SK-N-MC (cell line): ENCODE measurements around the gene NOC2L.

Experiments used
- DNase-seq: peaks from one replicate; pipeline ENCODE4 v3.0.0-alpha.2; 2011; ENCODE audit warnings: low read depth, low spot score
- H3K27ac ChIP-seq: fragments of 200-600 bp; sonication (generic); 2 replicates; pipeline ENCODE4 v1.5.1; 2016; ENCODE audit warnings: mixed run types
- H3K36me3 ChIP-seq: fragments of 200-600 bp; sonication (generic); 2 replicates; pipeline ENCODE4 v1.6.1; 2017; ENCODE audit warnings: antibody characterized with exemption, low read length, mixed read lengths; ENCODE audit not compliant: insufficient read depth
- H3K4me3 ChIP-seq: fragments of 200-600 bp; sonication (generic); 2 replicates; pipeline ENCODE4 v1.5.1; 2016
- H3K9ac ChIP-seq: fragments of 200-600 bp; sonication (generic); 2 replicates; pipeline ENCODE4 v1.8.0; 2017; ENCODE audit warnings: mixed run types, mixed read lengths; ENCODE audit not compliant: insufficient read length
- H3K9me3 ChIP-seq: fragments of 200-600 bp; sonication (generic); 2 replicates; pipeline ENCODE4 v1.6.1; 2017; ENCODE audit warnings: low read depth, mild to moderate bottlenecking, antibody characterized with exemption, low read length, moderate library complexity, mixed read lengths
- EZH2 ChIP-seq: fragments of 200-600 bp; sonication (generic); IDR thresholded peaks from one replicate; pipeline ENCODE4 v1.6.1; 2017; ENCODE audit warnings: antibody characterized with exemption
- FOXP2 ChIP-seq: optimal IDR thresholded peaks from 2 replicates; pipeline ENCODE3; 2011; ENCODE audit warnings: mild to moderate bottlenecking, moderate library complexity; ENCODE audit not compliant: insufficient read depth; ENCODE audit errors: extremely low read length, control extremely low read depth
- POLR2AphosphoS5 ChIP-seq: IDR thresholded peaks from 2 replicates; pipeline ENCODE4 v1.6.1; 2012; ENCODE audit warnings: mild to moderate bottlenecking, low read depth, low read length, borderline replicate concordance

Gene NOC2L

DNA sequence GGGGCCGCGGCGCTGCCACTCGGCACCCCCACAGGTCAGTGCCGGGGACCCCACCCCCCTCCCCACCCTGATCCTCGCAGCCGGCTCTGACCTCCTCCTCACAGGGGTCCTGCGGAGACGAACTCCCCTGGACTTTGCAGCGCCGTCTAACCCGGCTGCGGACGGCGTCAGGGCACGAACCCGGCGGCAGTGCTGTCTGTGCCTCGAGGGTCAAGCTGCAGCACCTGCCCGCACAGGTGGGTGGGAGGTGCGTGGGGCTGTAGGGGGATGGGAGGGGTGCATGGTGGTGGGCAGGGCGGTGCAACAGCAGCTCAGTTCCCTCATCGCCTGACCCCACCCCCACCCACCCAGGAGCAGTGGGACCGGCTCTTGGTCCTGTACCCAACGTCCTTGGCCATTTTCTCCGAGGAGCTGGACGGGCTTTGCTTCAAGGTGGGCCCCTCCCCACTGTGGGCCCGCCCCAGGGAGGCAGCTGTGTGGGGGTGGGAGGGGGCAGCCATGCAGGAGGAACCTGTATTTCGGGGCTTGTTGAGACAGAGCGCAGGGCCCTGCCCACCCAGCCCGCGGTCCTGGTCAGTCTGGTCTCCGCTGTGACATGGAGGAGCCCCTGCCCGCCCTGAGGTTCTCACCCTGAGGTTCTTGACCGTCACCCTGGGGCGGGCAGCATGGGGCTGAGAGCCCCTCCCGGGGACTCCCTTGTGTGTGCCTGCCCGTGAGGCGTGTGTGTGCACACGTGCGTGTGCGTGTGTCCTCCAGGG, 12.1 kb upstream of the NOC2L start:
- Histone ChIP-seq H3K27ac (no peak overlapping the region), H3K9ac (no peak overlapping the region), H3K4me3 (no peak overlapping the region), H3K36me3 (no peaks in the 10 kb centered on the region), H3K9me3 (no peaks in the 10 kb centered on the region)
- TF ChIP-seq POLR2AphosphoS5 (no peak), FOXP2 (no peak), EZH2 (no peak)
- no peak for DNase-seq

DNA sequence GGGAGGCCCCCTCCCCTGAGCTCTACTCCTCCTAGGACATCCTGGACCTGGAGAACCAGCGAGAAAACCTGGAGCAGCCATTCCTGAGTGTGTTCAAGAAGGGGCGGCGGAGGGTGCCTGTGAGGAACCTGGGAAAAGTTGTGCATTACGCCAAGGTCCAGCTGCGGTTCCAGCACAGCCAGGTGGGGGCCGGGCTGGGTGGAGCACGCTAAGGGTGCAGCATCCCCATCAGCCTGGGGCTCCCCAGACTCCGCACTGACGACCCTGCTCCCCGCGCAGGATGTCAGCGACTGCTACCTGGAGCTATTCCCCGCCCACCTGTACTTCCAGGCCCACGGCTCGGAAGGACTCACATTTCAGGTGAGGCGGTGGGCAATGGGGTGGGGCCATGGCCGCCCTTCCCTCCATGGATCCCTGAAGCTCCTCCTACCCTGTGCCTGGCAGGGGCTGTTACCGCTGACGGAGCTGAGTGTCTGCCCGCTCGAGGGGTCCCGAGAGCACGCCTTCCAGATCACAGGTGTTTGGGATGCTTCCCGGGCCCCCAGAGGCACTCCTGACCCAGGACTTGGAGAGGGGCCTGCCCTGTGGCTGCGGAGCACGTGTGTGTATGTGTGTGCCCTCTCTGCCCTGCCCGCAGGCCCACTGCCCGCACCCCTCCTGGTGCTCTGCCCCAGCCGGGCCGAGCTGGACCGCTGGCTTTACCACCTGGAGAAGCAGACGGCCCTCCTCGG, 11.4 kb upstream of the NOC2L start:
- H3K36me3 ChIP-seq = no peaks in the 10 kb centered on the region
- no peak for TF ChIP-seq EZH2
- no peak for TF ChIP-seq FOXP2
- no peak for TF ChIP-seq POLR2AphosphoS5
- H3K27ac ChIP-seq = no peak overlapping the region
- H3K4me3 ChIP-seq = no peak overlapping the region
- no peak for DNase-seq
- H3K9me3 ChIP-seq = no peaks in the 10 kb centered on the region
- H3K9ac ChIP-seq = no peak overlapping the region

DNA sequence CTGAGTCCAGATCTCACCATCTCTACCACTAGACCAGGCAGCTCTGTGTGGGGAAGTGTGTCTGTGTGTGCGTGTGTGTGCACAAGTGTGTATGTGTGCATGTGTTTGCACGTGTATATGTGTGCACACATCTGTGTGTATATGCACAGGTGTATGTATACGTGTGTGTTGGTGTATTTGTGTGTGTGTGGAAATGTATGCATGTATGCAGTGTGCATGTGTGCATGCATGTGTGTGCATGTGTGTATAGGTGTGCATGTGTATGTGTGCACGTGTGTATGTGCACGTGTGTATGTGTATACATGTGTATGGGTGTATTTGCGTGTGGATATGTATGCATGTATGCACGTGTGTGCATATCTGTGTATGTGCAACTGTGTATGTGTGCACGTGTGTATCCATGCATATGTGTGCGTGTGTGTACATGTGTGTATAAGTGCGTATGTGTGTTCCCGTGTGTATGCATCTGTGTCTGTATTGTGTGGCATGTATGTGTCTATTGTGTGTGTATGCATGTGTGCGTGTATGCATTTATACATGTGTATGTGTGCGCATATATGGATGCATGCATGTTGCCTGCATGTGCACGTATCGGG, 10.3 kb upstream of the NOC2L start:
- Histone ChIP-seq H3K9ac (no peak overlapping the region), H3K9me3 (no peaks in the 10 kb centered on the region), H3K4me3 (no peak overlapping the region), H3K27ac (no peak overlapping the region), H3K36me3 (no peaks in the 10 kb centered on the region)
- TF ChIP-seq POLR2AphosphoS5 (no peak), EZH2 (no peak), FOXP2 (no peak)
- DNase-seq = no peak

DNA sequence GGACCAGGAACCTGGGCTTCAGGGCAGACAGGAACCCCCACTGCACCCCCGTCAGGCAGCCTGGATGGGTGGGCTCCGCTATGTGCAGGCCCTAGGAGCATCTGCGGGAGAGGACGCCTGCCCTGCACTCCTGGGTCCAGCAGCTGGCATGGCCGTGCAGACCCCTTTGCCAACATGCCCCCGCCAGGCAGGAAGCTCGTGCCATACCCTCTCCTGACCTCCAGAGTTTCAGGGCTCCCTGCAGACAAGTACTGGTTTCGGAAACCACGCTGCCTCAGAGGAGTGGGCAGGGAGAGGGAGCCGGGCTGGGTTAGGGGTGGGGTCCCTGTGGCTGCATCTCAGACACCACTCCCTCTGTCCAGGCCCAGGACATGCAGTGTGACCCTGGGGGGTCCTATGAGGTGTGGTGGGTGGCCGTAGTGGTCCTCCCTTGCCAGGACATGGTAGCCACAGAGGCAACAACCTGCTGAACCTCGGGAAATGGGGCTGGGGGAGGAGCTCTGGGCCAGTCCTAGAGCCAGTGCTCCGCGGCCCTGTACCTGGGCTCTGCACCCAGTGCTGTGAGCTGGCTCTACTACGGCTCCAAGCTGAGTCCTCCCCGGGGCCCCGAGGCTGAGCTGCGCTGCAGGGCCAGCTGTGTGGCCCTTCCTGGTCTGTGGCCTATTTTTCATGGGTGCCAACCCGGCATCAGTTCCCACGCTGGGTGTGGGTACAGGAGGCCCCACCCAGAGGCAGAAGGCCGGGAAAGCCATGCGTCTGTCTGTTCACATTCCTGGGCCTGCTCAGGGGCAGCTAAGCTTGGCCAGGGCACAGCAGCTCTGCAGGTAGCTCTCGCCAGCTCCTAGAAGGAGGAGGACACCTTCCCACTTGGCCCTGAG, 8.6 kb upstream of the NOC2L start:
- H3K27ac ChIP-seq = no peak overlapping the region

DNA sequence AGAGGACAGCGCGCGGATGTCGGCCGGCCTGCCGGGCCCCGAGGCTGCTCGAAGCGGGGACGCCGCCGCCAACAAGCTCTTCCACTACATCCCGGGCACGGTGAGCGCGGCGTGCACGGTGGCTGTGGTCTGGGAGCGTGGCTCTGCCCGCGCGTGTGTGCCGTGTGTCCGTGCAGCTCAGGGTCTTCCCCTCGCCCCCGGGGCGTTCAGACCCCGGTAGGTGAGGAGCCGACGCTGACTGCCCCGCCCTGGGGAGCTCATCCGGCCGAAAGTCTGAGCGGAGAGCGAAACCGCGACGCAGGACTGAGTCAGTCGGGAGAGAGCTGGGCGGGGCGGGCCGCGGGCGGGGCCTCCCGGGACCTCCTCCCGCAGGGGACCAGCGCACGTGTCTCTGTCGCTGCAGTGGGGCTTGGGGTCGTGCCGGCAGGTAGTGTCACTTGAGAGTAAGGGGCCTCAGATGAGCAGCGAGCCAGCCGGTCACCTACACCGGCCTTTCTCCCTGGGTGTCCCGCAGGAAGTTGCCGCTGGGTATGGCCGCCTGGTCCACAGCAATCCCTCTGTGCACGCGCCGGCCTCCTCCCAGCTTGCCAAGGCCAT, 7.7 kb upstream of the NOC2L start:
- Histone ChIP-seq H3K36me3 (peaks cover 12% of the 10 kb centered on the region; the same call in 1 of the 2 replicates), H3K9ac (peak overlapping the region; percentile 45), H3K4me3 (peak overlapping the region; percentile 78), H3K9me3 (no peaks in the 10 kb centered on the region), H3K27ac (no peak overlapping the region)
- no peak for TF ChIP-seq EZH2
- no peak for TF ChIP-seq FOXP2
- no peak; the same call in 1 of the 2 replicates for TF ChIP-seq POLR2AphosphoS5
- no peak for DNase-seq

More for the DNA sequence above, 8.6 kb upstream of the NOC2L start:
- DNase-seq = no peak
- no peaks in the 10 kb centered on the region for H3K9me3 ChIP-seq
- peaks cover 6% of the 10 kb centered on the region; the same call in 1 of the 2 replicates for H3K36me3 ChIP-seq
- H3K9ac ChIP-seq = no peak overlapping the region
- TF ChIP-seq FOXP2 = no peak
- no peak for TF ChIP-seq POLR2AphosphoS5
- TF ChIP-seq EZH2 = no peak
- no peak overlapping the region for H3K4me3 ChIP-seq

DNA sequence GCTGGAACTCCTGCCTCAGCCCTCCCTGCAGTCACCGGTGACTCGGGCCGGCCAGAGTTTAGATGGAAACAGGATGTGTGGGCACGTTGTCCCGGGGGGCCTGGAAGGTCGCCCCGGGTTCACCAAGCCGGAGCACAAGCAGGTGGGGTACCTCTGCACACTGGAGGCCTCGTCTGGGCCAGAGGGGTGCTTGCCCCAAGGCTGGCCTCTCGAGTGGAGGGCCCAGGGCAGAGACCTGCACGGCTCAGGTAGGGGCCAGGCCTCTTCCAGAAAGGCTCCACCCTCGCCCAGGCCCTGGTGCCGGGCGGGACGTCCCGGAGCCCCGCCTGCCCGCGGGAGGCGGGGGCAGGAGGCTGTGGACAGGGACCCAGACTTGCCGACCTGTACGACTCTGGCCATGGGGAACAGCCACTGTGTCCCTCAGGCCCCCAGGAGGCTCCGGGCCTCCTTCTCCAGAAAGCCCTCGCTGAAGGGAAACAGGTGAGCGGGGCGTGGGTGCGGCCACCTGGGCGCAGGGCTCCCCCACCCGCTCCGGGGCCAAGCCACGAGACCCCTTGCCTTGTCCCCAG, 7.2 kb upstream of the NOC2L start, which contains the start of gene PLEKHN1:
PLEKHN1 (plus strand) TSS at position 348 of the 569 bp plus-strand sequence; CDS start at position 398, 50 bp downstream.
- Histone ChIP-seq H3K9ac (peak within 1 kb of the TSS; percentile 45), H3K4me3 (peak within 1 kb of the TSS; percentile 78), H3K9me3 (no peaks in the 10 kb centered on the region), H3K36me3 (peaks cover 12% of the 10 kb centered on the region; the same call in 1 of the 2 replicates), H3K27ac (no peak within 1 kb of the TSS)
- no peak for DNase-seq
- no peak for TF ChIP-seq POLR2AphosphoS5
- no peak for TF ChIP-seq FOXP2
- TF ChIP-seq EZH2 = no peak

DNA sequence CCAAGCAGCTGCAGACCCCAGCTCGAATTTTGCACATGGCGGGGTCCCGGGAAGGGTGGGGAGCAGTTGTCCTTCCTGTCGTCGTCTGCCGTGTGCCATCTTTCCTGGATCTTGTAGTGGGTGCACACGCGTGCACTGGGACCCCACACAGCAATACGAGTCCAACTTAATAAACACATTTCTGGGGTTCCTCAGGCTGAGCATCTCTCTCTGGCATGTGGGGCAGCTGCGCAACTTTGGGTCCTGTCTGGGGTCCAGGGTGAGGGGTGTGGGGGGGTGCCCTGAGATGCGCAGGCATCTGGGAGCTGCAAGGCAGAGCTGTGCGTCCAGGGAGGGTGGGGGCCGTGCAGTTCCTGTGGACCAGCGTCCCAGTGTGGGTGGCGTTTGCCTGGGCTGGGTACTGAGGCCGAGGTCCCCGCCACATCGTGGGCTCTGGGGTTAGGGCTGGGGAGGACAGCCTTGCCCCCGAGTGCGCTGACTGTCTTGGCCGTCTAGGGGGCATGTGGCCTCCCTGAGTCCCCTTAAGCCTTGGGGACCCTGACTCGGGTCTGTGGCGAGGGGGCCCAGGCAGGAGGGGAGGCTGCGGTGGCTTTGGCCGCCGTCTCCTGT, 6.6 kb upstream of the NOC2L start:
- peaks cover 12% of the 10 kb centered on the region; the same call in 1 of the 2 replicates for H3K36me3 ChIP-seq
- TF ChIP-seq POLR2AphosphoS5 = no peak
- TF ChIP-seq EZH2 = no peak
- TF ChIP-seq FOXP2 = no peak
- no peak overlapping the region for H3K9ac ChIP-seq
- H3K9me3 ChIP-seq = no peaks in the 10 kb centered on the region
- no peak overlapping the region for H3K4me3 ChIP-seq
- H3K27ac ChIP-seq = no peak overlapping the region
- no peak for DNase-seq
